ELR (cell line): ENCODE measurements around the gene SLC9A9.
A peak's percentile ranks its signal among the peaks of the same experiment; 100 is the strongest.
"Not testable (repeated sequence)": the region's sequence is repeated elsewhere in the genome, so short reads cannot be mapped to it uniquely, and the experiment has no call there.

Experiments
- DNase-seq: peaks from one replicate; pipeline ENCODE4 v3.0.0-alpha.2; 2015; ENCODE audit warnings: low read depth

Gene SLC9A9

DNA sequence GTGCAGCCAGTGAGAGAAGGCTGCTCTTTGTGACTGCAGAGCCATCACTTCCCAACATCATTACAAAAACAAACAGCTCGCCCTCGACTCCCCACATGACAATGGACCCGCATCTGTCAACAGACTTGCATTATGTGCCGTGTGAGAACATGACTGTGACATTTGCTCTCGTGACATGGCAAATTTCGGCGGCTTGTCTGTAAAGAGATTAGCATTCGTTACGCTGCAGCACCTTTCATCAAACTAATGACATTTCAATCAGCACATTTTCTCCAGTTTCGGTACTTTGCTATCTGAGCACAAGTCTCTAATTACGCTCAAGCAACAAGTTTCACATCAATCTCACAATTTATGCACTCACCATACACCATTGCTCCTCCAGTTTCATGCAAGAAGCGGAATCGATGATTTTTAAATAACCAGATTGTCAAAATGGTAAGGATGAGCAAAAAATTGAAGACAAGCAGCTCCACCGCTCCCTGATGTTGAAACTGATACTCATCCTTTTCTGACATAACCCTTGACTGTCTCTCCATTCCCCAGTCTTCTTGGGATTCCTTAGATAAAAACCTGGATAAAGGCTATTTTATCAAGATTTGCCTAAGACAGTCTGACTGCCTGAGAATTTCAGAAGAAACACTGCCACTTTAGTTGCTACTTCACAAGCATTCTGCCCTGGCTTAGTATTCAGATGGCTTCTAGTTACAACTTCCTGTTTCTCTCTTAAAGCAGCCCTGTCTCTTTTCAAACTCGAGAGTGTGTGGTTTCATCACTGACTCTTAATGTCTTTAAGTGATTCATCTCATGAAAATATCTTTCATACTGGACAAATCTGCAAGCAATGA is at the start of gene SLC9A9:
Gene SLC9A9 (minus strand): TSS at position 682 of the 845 bp plus-strand sequence. CDS start 146 bp downstream, at position 536.
- DNase-seq, result peak; percentile 52

DNA sequence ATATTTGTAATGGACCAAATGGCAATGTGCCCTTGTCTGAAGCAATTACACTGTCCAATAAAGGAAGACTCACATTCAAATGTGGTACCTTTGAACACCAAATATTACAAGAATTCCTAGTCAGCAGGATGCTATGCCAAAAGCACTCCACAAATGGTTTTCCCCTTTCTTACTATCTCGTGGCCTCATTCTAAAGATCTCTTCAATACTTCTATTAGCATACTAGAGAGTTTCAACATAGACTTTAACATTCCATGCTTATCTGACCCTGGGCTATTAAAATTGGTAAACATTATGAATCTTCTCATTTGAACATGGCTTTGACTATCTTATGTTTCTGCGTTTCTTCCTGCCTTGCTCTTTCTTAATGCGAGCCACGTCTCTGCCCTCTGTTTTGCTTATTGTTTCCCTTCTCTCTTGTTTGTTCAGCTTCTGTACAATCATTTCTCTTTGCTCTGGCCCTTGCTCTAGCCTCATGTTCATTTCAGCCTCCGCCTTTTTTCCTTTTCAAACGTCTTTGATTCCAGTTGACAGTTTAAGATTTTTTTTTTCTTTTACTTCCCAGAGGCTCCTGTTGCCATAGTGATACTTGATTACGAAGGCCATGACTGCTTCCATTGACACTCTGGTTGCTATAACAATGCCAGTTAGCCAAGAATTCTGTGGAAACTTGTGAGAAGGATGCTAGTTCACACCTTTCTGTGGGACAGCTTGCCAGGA is 49.5 kb upstream of the SLC9A9 start:
- peak; percentile 6 for DNase-seq

DNA sequence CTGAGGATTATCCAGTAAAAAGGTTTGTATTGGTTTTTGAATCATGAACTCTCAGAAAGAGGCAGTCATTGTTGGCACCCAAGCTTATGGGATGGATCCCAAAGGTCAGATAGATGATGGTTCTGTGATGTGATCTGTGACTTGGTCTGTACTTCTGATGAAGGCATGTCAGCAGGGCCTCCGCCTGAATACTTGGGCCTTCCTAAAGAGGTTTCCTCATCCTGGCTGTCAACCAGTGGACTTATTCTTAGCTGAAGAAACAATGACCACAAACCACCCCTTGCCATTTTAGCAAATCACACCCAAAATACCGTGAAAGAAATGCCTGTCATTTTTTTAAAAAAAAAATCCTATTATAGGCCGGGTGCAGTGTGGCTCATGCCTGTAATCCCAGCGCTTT is 48.2 kb upstream of the SLC9A9 start:
- no peak for DNase-seq

DNA sequence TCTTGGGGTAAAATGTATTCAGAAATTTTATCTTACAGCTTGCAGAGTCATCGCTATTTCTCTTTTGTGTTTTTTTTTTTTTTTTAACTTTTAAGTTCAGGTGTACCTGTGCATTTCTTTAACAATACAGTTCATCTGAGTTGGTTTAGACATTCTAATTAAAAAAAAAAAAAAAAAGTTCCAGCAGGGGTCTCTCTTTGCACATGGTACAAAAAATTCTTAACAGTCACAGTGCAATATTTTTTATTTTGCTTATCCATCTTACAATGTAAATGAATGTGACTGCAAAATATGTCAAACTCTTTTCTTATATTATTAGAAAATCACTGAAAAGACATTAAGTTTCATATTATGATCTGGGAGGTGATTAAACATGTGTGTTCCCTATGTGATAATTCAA is 47.5 kb upstream of the SLC9A9 start:
- DNase-seq, result peak; percentile 30

DNA sequence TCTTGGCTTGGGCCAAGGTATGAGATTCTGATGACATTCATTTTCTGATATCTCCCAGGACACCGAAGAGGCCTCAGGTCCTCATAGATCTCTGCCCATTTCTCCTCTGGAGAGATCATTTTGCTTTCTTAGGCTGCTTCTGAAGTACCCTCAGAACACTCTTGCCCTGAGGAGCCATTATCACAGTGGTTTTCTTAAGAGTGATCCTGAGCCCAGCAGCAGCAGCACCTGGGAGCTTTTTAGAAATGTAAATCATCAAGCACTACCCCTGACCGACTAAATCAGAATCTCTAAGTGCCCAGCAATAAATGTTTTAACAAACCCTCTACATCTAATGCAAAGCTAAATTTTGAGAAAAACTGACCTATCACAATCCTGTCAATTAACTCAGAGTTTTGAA is 40.6 kb upstream of the SLC9A9 start:
- no peak for DNase-seq

DNA sequence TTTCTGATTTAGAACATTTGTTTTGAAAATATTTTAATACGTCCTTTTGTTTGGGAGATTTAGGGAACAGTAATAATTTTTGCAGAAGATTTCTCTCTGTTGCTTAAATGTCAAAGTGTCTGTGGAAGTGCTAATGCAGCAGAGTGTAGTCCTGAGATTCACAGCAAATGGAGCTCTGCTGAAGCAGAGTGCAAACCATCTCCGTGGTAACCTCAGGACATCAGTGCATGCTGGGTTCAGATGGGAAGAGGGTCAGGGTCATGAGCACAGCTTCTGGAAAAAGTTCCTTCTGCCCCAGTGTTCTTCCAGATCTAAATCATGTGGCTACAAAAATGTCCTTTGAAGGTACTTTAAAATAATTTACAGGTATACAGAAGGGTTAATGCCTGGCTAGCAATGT is 39.9 kb upstream of the SLC9A9 start:
- DNase-seq, result no peak

DNA sequence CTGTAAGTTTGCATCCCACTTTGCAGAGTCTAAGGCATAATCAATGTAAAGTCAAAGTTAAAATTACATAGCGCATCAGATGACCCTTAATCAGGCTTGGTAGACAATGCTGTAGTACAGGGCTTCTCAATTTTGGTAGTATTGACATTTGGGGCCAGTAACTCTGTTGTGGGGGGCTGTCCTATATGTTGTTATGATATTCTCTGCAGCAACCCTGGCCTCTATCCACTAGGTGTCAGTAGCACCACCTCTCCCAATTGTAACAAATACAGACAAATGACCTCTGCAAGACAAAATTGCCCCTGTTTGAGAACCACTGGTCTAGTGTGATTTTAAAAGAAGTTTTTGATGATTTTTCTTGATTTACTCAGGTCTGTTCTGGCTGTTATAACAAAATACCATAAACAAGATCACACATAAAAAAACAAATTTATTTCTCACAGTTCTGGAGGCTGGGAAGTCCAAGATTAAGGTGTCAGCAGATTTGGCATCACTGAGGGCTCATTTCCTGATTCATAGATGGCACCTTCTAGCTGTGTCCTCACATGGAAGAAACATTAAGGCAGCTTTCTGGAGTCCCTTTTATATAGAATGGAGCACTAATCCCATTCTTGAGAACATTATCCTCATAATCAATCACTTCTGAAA is 37.6 kb upstream of the SLC9A9 start:
- DNase-seq, result peak; percentile 55

DNA sequence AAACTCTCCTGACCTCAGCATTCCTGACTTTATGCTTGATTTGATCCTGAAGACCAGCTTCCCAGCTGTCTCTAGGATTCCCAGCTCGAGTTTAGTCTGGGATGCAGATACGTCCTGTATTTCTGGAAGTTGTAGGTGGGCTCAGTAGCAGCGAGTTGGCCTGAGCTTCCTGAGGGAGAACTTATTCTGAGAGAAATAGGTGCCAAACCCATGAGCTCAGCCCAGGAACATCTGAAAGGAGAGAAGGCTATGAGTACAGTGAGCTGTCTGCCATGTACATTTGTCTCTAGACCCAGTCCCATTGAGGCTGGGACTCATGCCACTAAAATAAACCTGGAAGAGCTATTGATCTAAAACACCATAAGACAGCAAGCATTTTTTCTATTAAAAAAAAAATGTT is 36.6 kb upstream of the SLC9A9 start:
- DNase-seq, result no peak

DNA sequence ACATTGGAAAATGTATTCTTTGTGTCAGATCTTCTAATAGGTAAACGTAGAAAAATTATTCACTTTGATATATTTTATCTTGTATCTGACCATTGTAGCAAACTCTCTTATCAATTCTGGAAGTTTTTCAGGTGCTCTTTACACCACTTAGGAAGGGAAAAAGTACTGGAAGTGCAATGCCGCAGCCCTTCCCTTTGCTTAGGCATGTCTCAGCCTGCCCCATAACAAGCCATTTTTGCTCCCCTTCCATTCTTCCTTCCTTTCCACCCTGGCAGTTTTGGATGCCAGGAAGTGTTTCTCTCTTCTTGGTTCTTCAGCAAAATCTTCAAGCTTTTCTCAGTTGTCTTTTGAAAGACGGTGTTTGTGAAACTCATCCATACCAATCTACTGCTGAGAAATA is 34.9 kb upstream of the SLC9A9 start:
- no peak for DNase-seq

DNA sequence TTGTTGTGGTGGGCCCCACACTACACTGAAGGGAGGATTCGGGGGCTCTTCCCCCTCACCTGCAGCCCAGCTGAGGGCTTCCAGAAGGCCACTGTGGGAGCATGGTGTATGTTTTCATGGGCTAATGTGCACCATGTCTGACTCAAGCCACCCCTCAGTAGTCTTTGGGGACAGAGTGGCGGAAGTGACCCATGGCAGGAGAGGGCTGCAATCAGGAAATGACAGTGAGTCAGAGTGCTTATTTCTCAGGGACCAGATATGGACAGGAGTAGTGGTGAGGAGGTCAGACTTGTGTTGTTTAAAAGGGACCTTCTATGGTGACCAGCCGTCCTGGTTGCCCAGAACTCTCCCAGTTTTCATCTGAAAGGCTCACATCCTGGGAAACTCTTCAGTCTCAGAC is 32.8 kb upstream of the SLC9A9 start:
- DNase-seq, result no peak

DNA sequence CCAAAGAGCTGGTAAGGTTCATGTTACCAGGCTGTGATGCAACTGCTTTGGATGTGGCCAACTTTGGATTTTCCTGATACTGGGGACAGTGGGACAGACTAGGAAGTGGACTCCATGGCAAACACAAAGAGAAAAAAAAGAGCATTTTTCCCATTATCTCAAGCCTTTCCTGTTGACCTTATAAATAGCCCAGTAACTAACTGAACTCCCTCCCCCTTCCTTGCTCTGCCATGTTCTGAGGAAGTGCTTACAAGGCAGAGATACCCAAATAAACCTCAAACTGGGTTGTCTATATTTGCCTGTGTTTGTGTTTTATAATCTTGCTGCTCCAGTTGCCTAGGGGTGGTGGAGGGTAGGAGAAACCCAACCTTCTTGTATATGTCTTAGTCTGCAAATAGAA is 27.3 kb upstream of the SLC9A9 start:
- no peak for DNase-seq

DNA sequence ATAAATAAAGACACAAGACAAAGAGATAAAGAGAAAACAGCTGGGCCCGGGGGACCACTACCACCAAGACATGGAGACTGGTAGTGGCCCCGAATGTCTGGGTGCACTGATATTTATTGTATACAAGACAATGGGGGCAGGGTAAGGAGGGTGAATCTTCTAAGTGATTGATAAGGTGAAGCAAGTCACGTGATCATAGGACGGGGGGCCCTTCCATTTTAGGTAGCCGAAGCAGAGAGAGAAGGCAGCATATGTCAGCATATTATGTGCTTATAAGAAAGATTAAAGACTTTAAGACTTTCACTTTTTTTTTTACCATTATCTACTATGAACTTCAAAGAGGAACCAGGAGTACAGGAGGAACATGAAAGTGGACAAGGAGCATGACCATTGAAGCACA is 25.3 kb upstream of the SLC9A9 start:
- DNase-seq, result not testable (repeated sequence)

DNA sequence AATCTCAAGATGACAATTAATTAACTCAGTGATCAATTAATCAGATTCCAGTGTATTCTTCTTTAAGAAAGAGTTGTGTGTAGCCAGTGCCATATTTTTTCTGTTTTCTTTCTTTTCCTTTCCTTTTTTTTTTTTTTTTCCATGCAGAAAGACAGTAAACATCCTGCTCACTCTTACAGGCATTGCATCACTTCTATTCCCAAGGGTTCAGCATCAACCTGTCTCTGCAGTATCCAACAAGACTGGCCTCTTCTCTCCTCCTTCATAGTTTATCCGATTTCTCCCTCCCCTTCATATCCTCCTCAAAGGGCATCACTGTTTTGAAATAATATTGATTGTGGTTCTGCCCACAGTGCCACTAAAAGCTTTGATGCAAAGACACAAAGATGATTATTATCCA is 17.0 kb upstream of the SLC9A9 start:
- DNase-seq, result no peak

DNA sequence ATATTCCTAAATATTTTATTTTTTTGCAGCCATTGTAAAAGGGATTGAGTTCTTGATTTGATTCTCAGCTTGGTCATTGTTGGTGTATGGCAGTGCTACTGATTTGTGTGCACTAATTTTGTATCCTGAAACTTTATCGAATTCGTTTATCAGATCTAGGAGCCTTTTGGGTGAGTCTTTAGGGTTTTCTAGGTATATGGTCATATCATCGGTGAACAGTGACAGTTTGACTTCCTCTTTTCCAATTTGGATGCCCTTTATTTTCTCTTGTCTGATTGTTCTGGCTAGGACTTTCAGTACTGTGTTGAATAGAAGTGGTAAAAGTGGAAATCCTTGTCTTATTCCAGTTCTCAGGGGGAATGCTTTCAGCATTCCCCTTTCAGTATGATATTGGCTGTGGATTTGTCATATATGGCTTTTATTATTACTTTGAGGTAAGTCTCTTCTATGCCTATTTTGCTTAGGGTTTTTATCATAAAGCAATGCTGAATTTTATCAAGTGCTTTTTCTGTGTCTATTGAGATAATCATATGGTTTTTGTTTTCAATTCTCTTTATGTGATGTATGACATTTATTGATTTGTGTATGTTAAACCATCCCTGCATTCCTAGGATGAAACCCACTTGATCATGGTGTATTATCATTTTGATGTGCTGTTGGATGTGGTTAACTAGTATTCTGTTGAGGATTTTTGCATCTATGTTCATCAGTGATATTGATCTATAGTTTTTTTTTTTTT is 11.4 kb upstream of the SLC9A9 start:
- no peak for DNase-seq

DNA sequence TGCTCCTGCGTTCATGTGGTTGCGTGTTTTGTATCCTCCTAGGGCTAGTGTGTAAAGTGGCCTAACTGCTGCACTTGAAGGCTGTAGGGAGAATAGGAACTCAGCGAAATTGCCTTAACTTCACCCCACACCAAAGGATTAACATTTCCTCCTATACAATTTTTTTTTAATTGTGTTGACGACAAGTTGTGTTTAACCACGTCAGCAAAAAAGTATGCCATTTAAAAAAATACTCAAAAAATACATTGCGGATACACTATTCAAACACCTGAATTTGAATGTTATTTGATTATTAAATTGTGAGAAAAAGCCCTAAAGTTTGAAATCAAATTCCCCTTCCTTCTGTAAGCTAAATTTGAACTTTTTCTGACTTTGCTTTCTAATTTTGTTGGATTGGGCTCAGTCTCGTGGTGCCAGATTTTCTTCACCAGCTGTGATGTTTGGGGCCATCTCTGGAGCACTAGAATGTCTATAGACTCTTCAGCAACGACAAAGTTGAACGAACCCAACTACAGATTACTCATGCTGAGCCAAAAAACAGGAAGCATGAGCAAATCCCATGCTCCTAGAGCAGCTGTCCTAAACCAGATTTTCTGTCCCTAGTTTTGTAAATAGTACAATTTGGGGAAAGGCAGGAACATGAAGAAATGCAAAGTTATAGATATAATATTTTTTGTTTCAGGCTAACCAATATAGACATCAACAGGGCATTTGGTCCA is 8.1 kb upstream of the SLC9A9 start:
- no peak for DNase-seq

DNA sequence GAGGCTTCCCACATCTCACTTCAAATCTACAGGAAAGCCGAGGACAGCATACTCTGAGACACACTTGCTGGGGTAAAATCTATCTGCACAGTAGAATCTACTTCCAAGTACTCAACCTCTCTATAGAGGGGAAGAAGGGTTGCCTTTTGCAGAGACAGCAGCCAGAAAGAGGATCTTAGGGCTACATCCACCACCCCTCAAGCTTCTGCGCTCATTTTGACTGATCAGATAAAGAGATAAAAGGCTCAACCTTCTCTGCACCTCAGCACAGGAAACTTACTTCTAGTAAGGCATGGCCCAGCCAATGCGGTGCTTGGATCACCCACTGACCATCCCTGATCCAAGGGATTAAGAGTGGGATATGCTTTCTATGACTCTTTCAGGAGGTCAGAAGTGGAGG is 6.9 kb upstream of the SLC9A9 start:
- no peak for DNase-seq

DNA sequence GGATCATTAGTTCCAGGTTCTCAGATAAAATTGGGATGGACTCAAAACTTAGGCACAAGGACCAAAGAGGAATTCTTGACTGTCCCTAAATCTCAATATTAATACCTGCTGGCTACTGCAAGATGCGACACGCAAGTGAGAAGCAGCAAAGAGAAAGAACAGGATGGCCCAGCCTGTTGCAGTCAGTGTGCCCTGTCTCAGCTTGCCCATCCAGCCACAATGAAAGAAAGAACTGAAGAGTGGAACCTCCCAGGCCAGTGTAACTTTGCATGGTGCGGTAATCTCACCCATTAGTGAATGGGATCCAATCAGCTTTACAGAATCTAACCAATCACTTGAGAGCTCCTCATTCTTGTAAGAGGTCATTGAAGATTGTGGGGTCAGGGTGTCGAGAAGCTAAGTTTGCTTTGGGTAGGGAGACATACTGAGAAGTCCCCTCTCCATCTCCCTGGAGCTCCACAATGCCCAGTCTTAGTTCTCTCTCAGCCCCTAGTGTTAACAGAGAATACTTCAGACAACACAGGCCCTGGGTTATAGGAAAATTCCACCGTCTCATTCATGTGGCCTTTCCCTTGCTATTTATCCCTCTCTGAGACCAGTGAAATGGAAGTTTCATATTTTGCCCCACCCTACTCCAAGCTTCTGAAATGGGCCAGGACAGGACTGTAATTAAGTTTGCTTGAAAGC is 3.2 kb upstream of the SLC9A9 start:
- DNase-seq, result no peak

DNA sequence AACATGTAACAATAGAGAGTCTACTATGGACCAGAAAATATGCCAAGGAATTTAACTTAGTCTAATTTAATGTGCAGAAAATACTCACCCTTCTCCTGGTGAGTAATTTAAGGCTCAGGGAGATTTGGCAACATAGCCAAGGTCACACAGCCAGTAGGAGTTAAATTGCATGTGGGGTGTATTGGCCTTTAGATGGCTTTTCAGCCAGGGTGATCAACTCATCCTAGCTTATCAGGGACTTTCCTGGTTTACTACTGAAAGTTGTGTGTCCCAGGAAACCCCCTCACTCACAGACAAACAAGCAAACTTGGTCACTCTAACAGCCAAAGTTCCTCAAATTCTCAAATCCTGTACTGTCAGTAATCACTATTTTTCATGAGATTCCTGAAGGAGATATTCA is 2.6 kb upstream of the SLC9A9 start:
- DNase-seq, result no peak

DNA sequence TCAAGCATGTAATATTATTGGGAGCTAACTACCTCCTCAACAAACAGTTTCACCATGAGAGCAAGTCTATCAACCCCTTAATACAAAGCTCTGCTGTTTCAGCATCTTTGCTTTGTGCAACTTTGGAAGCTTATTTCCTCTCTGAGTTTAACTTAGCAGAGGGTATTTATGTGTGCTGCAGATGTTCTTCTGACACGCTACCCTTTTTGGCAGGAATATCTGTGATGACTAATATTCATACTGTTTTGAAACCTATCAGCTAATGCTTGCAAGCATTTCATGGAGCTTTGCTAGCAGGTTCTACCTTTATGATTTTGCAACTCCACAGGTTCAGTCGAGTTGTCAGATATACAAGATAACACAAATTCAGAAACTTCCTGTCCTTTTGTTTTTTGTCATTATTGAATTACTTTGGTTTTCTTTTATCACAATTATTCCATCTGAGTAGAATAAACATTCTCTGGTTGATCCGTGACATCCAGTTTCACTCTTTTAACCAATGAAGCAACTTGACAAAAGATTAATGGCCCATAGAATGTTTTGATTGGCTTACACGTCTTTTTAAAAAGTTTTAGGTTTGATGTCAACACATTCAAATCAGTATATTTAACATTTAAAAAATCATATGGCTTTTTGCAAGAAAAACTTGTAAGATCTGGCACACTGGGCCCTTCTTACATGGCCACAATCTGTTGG is 1.7 kb upstream of the SLC9A9 start:
- DNase-seq, result peak; percentile 49

DNA sequence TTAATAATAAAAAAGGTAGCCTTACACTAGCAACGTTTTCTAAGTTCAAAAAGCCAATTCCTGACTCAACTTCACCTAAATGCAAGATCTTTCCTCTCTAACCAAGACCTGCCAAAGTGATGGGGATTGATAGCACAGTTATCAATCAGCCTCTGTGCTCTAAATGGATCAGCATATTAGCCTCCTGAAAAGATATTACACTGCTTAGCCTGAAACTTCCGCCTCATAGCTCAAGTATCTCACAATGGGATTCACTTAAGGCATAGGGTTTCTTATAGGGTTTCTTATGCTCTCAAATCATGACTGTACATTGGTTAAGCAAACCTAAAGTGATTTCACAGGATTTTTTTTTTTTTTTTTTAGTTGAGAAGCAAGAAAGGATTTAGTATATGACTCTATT is 436 bp upstream of the SLC9A9 start:
- no peak for DNase-seq
